GM19193 (cell line): ENCODE results near the gene ULK4.

Experiments
- POLR2A ChIP-seq: IDR thresholded peaks from 4 replicates; pipeline ENCODE4 v1.6.1; 2011; ENCODE audit not compliant: insufficient read depth, insufficient read length; ENCODE audit errors: extremely low read depth

Gene ULK4

GRCh38 chr3:41650406-41650805 lies 311.5 kb downstream of the ULK4 start:
- no peak for TF ChIP-seq POLR2A

DNA sequence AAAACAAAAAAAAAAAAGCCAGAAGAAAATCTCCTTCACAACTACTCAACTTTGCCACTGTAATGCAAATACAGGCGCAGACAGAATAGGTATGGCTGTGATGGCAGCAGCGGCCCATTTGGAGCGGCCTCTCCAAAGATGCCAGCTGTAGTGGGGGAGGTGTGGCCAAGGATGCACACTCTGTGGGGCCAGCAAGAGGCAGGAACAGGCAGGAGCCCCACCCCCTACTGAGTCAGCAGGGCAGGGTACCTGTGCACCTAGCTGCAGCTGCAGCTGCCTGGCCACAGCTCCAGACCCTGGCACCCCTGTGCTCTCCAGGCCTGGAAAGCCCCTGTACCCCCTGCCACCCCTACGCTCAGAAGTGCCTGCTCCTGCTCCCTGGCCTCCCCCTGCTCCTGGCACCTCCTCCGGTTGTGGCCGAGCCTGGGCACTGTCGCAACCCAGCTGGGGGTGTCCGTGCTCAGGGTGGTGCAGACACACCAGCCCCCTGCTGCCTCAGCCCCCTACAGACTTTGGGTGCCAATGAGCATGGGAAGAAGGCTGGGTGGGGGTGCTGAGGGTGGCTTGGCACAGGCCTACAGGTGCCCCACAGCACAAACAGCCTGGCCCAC lies 312.7 kb downstream of the ULK4 start:
- no peak for TF ChIP-seq POLR2A

DNA sequence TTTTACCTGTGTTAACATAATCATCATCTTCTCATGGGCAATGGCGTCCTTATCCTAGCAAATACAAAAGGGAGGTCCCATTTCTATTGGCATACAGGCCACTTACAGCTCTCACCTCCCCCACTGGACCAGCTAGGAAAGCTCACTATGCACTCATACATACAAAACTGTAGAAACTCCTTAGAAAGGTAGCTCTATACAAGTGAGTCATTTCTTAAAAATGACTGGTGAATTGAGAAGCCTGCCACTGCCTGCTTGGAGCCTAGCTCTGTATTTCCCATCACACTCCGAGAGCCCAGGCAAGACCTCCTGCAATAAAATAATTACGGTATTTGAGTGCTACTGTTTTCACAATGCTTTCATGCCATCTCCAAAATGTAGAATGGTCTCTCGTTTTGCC lies 321.8 kb downstream of the ULK4 start:
- no peak for TF ChIP-seq POLR2A

DNA sequence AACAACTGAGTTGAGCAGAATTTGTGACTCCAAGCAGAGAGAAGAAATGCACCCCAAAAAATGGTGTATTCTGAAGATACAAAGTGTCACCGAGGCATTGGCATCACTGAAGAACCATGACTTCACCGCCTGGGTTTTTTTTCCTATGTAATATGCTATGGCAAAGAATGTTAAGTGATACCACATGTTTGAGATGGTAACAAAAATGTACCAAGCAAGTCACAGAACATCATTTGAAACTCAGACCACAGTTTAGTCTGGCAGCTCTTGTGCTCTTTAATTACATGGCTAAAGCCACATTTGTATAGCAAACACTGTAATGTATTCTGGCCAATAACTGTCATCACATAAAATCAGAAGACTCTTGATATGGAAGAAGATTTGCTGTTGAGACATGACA lies 323.5 kb downstream of the ULK4 start:
- no peak for TF ChIP-seq POLR2A

DNA sequence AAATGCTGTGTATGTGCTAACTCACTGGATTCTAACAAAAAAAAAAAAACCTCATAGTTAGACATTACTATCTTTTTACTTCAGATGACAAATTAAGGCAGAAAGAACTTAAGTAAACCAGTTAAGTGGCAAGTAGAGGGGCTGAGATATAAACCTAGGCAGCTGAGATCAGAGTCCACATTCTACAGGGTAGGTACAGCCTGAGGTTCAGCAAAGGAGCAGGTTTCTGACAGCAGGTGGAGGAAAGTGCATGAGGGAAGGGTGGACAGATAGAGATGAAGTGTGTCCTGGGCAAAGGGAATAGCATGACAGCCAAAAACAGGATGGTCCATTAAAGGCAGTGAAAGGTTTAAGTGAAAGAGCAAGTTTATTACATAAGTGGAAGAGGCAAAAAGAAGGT lies 329.2 kb downstream of the ULK4 start:
- no peak for TF ChIP-seq POLR2A

DNA sequence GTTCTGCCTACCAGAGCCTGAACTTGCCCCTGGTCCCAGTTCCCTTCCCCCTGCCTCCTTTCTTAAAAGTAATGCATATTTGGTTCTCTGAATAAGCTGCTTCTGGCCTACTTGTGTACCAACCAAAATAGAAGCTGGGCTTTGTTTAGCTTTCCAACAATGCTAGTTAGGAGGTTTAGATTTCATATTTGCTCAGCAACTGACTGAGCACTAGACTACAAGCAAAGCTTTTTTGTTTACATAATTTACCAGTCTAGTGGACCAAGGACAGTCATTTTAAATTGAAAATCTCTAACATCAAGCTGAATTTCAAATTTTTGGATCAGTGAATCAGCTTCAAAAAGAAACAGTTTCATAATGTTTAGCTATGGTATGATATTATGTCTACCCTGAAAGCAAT lies 331.2 kb downstream of the ULK4 start:
- no peak for TF ChIP-seq POLR2A

GRCh38 chr3:41629986-41630385 lies 331.9 kb downstream of the ULK4 start:
- TF ChIP-seq POLR2A: no peak

- TF ChIP-seq POLR2A: no peak
These were observed 332.8 kb downstream of the ULK4 start for GRCh38 chr3:41629072-41629471.

DNA sequence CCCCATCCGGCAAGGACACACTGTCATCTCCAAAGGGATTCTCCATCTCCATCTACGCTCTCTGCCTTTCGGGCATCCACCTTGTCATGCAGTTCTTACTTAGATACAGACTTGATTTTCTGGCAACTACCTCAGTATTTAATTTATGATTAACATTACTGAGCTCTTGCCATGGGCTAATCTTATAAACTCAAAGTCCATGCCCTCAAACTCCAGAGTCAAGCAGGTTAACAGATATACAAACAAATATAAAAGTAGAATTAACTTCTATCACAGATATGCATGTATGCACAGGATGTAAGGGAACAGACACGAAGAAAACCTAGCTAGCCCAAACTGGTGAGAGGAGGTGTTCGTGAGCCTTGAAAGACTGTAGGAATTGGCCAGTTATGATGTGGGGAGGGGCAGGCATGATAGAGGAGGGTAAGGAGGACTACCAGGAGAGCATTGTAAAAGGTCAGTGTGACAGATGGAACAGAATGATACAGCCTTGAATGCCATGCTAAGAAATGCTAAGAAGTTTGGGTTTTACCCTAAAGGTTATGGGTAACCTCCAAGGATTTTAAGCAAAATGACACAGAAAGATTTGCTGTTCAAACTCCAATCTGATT lies 334.3 kb downstream of the ULK4 start:
- TF ChIP-seq POLR2A: no peak

- TF ChIP-seq POLR2A: no peak
These were observed 349.1 kb downstream of the ULK4 start for GRCh38 chr3:41612853-41613252.

- TF ChIP-seq POLR2A: no peak
These were observed 350.9 kb downstream of the ULK4 start for GRCh38 chr3:41611008-41611407.

- no peak for TF ChIP-seq POLR2A
These were observed 353.6 kb downstream of the ULK4 start for GRCh38 chr3:41608347-41608746.

DNA sequence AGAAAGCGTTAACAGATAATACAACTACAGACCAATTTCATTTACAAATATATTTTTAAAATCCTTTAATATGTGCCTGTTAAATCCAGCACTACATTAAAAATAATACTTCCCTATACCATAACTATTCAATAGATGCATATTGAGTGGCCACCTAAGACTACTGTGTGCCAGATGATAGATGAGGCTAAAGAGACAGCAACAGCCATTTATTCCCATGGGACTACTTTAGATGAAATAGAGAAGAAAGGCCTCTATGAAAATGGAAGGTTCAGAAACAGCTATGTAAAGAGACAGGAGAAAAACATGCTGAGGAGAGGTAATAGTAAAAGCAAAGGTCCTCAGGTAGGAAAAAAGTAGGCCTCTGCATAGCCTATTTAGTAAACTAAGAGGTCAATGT lies 358.1 kb downstream of the ULK4 start:
- TF ChIP-seq POLR2A: no peak

DNA sequence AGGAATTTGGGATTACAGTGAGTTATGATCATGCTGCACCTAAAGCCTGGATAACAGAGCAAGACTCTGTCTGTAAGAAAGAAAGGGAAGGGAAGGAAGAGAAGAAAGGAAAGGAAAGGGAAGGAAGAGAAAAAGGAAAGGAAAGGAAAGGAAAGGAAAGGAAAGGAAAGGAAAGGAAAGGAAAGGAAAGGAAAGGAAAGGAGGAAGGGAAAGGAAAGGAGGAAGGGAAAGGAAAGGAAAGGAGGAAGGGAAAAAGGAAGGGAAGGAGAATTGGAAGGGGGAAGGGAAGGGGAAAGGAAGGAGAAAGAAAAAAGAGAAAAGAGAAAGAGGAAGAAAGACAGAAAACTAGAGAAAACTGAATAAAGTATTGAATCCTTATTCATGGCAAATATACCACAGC lies 359.8 kb downstream of the ULK4 start:
- TF ChIP-seq POLR2A: no peak

DNA sequence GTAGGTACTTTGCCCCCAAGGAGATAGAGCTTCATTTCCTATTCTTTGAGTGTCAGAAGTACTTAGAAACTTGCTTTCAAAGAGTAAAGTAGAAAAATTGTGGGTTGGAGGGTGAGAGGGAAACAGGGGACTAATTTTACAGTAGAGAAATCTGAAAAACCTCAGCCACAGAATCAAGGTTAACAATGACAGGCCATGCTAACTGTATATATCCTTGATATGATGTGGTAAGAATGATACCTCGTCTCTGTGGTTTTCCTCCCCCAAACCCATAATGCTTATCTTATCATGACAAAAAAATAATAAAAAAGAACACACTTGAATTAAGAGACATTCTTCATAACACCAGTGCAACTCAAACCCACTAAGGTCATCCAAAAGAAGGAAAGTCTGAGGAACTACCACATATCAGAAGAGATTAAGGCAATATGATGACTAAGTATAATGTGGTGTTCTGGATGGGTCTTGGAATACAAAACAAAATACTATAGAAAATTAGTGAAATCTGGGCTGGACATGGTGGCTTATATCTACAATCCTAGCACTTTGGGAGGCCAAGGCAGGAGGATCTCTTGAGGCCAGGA lies 360.4 kb downstream of the ULK4 start:
- TF ChIP-seq POLR2A: no peak

DNA sequence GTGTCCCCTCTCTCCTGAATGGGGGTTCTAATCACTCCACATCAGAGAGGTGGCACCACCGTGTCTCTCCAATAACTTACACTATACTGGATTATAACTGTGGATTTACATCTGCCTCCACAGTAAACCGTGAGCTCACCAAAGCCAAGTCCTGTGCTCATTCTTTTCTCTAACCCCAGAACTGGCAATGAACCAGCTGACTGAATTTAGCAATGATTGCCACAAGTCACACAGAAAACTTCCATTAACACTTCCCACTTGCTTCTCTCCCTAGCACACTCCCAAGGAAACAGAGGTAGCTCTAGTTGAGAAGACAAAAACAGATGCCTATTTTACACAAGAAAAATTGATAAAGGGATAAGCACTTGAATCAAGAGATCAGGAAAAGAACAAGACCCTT lies 361.3 kb downstream of the ULK4 start:
- TF ChIP-seq POLR2A: no peak
